ENCODE results near the gene GRIN2A. TPM values are rescaled to one million over a fixed set of nuclear protein-coding genes. Genes with fewer than 3 reads are reported as not detected.

GRIN2A gene
- total RNA-seq, 4 donors from 2014 or later: 0.25 to 26.1 (median 13.5) TPM

GRCh38 chr16:10172848-10173655 is 9.2 kb downstream of the GRIN2A start:
- 20 to 48% methylated on average over 1 to 7 of the region's 16 CpGs for WGBS, 2 donors (ENCODE audit: low coverage in 1 of 2)
- H3K4me1 ChIP-seq: peaks cover 0 to 25% (median 0%) of the 10 kb centered on the region in 3 donors
- H3K27me3 ChIP-seq: no peaks in the 10 kb centered on the region
- TF ChIP-seq EP300 (IDR thresholded peaks at IDR 0.05) (no peak), POLR2AphosphoS5 (IDR thresholded peaks at IDR 0.05) (no peak), POLR2A (IDR thresholded peaks at IDR 0.05) (no peak)
- TF ChIP-seq, protein P1, sequence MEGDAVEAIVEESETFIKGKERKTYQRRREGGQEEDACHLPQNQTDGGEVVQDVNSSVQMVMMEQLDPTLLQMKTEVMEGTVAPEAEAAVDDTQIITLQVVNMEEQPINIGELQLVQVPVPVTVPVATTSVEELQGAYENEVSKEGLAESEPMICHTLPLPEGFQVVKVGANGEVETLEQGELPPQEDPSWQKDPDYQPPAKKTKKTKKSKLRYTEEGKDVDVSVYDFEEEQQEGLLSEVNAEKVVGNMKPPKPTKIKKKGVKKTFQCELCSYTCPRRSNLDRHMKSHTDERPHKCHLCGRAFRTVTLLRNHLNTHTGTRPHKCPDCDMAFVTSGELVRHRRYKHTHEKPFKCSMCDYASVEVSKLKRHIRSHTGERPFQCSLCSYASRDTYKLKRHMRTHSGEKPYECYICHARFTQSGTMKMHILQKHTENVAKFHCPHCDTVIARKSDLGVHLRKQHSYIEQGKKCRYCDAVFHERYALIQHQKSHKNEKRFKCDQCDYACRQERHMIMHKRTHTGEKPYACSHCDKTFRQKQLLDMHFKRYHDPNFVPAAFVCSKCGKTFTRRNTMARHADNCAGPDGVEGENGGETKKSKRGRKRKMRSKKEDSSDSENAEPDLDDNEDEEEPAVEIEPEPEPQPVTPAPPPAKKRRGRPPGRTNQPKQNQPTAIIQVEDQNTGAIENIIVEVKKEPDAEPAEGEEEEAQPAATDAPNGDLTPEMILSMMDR (IDR thresholded peaks at IDR 0.05): no peak
- no peaks in the 10 kb centered on the region for H3K9me3 ChIP-seq
- ATAC-seq: no peak
- no peaks in the 10 kb centered on the region for H3K36me3 ChIP-seq
- H3K27ac ChIP-seq: peak overlapping the region in 2 of 4 donors; percentile 16 to 31
- H3K4me3 ChIP-seq: no peak overlapping the region

DNA sequence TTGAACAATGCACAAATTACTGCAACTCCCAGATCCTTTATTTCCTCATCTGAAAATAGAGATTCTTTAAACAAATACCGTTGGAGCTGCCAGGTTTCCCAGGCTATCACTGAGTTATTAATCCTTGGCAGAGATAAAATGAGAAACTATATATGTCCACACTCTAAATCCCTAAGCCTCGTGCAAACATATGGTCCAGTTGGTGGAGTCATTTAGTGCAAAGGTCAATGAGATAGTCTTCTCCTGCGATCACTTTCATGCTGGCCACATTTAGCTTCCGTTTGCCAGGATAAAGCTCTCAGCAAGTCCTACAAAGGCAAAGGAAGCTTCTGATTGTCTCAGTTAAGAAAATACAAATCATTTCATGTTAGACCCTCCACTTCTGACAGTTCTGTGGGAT is 11.0 kb downstream of the GRIN2A start:
- no peaks in the 10 kb centered on the region for H3K27me3 ChIP-seq
- ATAC-seq: no peak
- H3K9me3 ChIP-seq: no peaks in the 10 kb centered on the region
- peak overlapping the region in 1 of 4 donors; percentile 43 for H3K27ac ChIP-seq
- H3K4me3 ChIP-seq: no peak overlapping the region
- TF ChIP-seq, protein P1 (IDR thresholded peaks at IDR 0.05): no peak
- TF ChIP-seq POLR2AphosphoS5 (IDR thresholded peaks at IDR 0.05): no peak
- no peak for TF ChIP-seq EP300 (IDR thresholded peaks at IDR 0.05)
- TF ChIP-seq POLR2A (IDR thresholded peaks at IDR 0.05): no peak
- peaks cover 0 to 34% (median 0%) of the 10 kb centered on the region in 3 donors for H3K4me1 ChIP-seq
- WGBS, 2 donors (ENCODE audit: low coverage in 1 of 2): 16 to 29% methylated on average over 4 of the region's 4 CpGs
- H3K36me3 ChIP-seq: no peaks in the 10 kb centered on the region

DNA sequence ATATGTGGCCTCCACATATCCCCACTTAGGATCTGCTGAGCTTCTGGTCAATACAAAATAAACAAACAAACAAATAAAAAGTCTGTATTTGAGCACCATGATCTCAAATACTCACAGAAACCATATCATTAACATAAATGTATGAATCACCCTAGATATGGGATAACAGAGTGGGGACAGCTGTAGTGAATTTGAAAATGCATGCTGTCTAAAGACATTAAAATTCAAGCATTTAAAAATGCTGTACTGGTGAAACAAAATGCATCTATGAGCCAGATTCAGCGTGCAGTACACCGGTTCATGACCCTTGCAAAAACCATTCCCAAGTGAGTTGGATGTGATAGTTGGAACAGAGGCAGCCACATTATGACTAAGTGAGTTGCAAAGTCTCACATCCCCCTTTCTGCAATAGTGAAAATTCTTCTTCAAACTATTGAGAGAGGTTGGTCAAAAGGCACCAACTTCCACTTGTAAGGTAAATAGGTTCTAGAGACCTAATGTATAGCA is 12.3 kb downstream of the GRIN2A start:
- H3K4me3 ChIP-seq: no peak overlapping the region
- peaks cover 0 to 34% (median 0%) of the 10 kb centered on the region in 3 donors for H3K4me1 ChIP-seq
- H3K27me3 ChIP-seq: no peaks in the 10 kb centered on the region
- no peaks in the 10 kb centered on the region for H3K36me3 ChIP-seq
- no peak for ATAC-seq
- no peaks in the 10 kb centered on the region for H3K9me3 ChIP-seq
- 84 to 89% methylated on average over 2 of the region's 2 CpGs for WGBS, 2 donors (ENCODE audit: low coverage in 1 of 2)
- no peak for TF ChIP-seq EP300 (IDR thresholded peaks at IDR 0.05)
- no peak for TF ChIP-seq POLR2A (IDR thresholded peaks at IDR 0.05)
- no peak for TF ChIP-seq POLR2AphosphoS5 (IDR thresholded peaks at IDR 0.05)
- TF ChIP-seq, protein P1 (IDR thresholded peaks at IDR 0.05): no peak
- peak overlapping the region in 1 of 4 donors; percentile 68 for H3K27ac ChIP-seq

DNA sequence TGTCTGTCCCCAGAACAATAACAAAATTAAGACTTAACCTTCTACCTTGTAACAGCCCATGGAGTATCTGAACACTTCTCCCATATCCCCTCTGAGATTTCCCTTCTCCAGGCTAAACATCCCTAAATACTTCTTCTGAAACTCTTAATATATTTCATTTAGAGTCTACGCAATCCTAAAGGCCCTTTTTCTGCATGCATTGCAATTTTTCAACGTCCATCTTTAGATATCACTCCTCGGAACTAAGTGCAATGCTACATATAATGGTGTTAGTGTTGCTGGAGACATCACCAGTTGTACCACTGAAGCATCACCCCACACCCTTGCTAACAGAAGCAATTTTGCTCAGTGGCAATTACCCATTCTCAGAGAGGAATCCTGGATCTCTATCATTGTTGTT is 13.2 kb downstream of the GRIN2A start:
- WGBS, 2 donors (ENCODE audit: low coverage in 1 of 2): 96% methylated on average over 3 of the region's 3 CpGs; no CpG with 5 or more reads in 1 of the 2 donors
- Histone ChIP-seq H3K27me3 (no peaks in the 10 kb centered on the region), H3K27ac (peak overlapping the region in 3 of 4 donors; percentile 4 to 68 (median 67)), H3K36me3 (no peaks in the 10 kb centered on the region), H3K4me3 (no peak overlapping the region), H3K9me3 (no peaks in the 10 kb centered on the region), H3K4me1 (peaks cover 0 to 34% (median 0%) of the 10 kb centered on the region in 3 donors)
- ATAC-seq: no peak
- TF ChIP-seq, protein P1 (IDR thresholded peaks at IDR 0.05): no peak
- TF ChIP-seq POLR2AphosphoS5 (IDR thresholded peaks at IDR 0.05) (no peak), POLR2A (IDR thresholded peaks at IDR 0.05) (no peak), EP300 (IDR thresholded peaks at IDR 0.05) (no peak)

Data from gastroesophageal sphincter (tissue), 4 donors.